ENCODE results near the gene MRPL38.
"Not testable (repeated sequence)": the region's sequence is repeated elsewhere in the genome, so short reads cannot be mapped to it uniquely, and the experiment has no call there.

MRPL38 gene

GRCh38 chr17:75876190-75876937 lies 28.3 kb downstream of the MRPL38 start:
- no peak for DNase-seq (ENCODE audit: low spot score)

GRCh38 chr17:75875940-75876189 lies 28.8 kb downstream of the MRPL38 start:
- DNase-seq (ENCODE audit: low spot score): peak; percentile 46

GRCh38 chr17:75875182-75875939 lies 29.3 kb downstream of the MRPL38 start:
- DNase-seq (ENCODE audit: low spot score): peak; percentile 62

DNA sequence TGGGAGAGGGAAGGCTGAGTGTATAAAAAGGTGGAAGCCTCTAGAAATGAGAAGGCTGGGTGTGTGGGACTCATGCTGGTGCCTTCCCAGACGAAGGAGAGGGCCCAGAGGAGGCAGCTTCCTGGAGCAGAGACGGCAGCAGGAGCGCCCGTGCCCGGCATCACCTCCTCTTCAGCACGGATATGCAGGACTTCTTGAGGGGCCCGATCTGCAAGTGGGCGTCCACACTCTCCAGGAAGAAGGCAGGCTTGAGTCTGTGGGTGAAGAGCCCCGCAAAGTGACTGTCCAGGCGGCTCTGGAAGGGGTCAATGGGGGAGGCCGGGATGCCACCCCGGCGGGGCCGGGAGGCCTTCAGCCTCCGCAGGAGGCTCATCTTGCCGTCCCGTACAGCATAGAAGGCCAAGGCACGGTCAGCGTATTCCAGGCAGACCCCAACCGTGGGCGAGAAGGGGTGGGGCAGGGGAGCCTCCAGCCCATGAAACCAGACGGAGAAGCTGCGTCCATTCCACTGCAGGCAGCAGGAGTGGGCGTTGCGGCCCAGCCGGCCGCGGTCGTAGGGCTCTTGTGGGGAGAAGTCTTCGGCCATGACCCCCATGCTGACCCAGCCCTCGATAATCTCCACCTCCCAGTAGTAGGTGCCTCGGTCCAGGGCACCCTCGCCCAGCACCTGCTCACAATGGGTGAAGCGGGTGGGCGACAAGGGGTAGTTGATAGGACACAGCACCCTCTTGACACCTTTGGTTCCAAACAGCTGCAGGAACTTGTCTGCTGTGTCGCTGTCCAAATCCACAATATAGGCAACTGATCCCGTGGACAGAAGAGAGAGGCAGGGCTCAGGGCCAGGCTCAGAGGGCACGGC lies 30.1 kb downstream of the MRPL38 start:
- no peak for DNase-seq (ENCODE audit: low spot score)

DNA sequence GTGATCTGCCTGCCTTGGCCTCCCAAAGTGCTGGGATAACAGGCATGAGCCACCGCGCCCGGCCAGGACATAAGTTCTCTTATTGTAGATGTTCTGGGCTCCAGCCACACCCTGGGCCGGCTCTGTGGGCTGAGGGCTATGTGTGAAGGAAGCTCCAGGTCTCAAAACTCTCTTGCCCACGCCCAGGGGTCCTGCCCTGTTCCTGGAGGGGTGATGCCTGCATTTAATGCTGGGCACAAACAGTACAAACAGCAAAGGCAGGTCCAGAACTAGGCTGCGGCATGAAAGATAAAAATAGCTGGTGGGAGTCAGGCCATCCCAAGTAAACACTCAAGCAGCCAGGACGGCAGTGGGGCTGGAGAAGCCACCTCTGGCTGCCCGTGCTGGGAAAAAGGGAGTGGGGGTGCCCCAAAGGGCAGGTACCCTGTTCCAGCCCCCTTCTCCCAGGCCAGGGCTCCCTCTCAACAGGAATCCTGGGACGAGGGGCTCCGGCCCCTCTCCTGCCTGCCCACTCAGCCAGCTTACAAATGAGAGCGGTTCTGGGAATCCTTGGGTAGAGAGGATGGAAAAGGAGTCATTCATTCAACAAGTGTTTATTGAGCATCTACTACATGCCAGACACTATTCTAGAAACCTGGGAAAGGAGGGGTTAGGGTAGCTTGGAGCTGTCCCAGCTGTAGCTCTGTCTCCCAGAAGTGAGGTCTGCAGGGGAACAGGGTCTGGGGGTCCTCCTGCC lies 30.9 kb downstream of the MRPL38 start:
- no peak for DNase-seq (ENCODE audit: low spot score)

- DNase-seq (ENCODE audit: low spot score): peak; percentile 73
These were observed 32.0 kb downstream of the MRPL38 start for GRCh38 chr17:75872434-75873351.

- DNase-seq (ENCODE audit: low spot score): not testable (repeated sequence)
These were observed 34.5 kb downstream of the MRPL38 start for GRCh38 chr17:75870228-75870627.

DNA sequence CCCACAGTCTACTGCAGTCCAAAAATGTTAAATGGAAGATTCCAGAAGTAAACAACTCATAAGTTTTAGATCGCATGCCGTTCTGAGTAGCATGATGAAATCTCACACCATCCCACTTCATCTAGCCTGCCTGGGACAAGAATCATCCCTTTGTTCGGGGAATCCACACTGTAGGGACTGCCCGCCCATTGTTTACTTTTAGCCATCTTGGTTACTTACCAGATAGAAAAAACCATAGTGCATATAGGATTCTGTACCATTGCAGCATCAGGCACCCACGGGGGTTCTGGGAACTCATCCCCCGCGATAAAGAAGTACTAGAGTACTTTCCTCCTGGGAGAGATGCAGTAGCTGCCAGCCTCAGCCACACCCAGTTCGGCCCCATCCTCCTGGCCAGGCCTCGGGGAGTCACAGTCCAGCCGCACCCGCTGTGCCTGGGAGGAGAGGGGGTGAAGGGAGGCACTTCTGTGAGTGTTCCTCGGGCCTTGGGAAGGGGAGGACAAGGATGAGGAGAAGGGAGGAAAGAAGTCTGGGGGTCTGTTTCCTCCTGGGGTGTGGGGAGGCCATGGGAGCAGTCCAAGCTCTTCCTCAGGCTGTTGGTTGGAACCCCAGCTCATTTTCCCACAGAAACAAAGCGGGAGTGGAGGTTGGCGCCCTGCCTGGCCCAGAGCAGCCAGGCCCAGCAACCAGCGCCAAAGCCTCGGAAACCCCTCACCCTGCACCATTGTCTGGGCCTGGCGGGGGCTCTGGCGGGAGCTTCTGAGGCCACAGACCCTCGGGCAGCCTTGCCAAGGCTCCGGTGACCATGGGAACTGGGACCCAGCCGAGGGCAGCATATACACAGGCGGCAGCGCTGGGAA lies 35.2 kb downstream of the MRPL38 start:
- peak; percentile 94 for DNase-seq (ENCODE audit: low spot score)

GRCh38 chr17:75868730-75869281 lies 35.9 kb downstream of the MRPL38 start:
- not testable (repeated sequence) for DNase-seq (ENCODE audit: low spot score)

- not testable (repeated sequence) for DNase-seq (ENCODE audit: low spot score)
These were observed 39.1 kb downstream of the MRPL38 start for GRCh38 chr17:75865404-75866188.

DNA sequence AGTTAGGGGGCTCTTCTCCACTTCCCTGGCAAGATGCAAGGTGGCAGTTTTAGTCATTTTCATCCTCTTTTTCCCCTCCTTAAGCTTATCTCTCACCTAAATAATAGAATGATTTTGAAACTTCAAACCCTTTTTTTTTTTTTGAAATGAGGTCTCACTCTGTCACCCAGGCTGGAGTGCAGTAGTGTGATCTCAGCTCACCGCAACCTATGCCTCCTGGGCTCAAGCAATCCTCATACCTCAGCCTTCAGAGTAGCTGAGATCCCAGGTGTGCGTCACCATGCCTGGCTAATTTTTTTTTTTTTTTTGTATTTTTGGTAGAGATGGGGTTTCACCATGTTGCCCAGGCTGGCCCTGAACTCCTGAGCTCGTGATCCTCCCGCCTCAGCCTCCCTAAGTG lies 39.8 kb downstream of the MRPL38 start:
- not testable (repeated sequence) for DNase-seq (ENCODE audit: low spot score)

- no peak for DNase-seq (ENCODE audit: low spot score)
These were observed 40.2 kb downstream of the MRPL38 start for GRCh38 chr17:75864448-75864871.

GRCh38 chr17:75861927-75862317 lies 42.8 kb downstream of the MRPL38 start:
- no peak for DNase-seq (ENCODE audit: low spot score)

DNA sequence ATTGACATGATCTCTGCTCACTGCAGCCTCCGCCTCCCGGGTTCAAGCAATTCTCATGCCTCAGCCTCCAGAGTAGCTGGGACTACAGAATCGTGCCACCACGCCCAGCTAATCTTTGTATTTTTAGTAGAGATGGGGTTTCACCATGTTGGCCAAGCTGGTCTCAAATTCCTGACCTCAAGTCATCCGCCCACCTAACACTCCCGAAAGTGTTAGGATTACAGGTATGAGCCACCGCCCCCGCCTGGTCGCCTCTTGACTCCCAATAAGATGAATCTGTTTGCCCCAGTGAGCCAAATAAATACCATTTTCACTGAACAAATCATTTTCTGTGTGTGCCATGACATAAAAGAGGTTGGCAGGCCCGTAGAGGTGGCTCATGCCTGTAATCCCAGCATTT lies 45.3 kb downstream of the MRPL38 start:
- not testable (repeated sequence) for DNase-seq (ENCODE audit: low spot score)

DNA sequence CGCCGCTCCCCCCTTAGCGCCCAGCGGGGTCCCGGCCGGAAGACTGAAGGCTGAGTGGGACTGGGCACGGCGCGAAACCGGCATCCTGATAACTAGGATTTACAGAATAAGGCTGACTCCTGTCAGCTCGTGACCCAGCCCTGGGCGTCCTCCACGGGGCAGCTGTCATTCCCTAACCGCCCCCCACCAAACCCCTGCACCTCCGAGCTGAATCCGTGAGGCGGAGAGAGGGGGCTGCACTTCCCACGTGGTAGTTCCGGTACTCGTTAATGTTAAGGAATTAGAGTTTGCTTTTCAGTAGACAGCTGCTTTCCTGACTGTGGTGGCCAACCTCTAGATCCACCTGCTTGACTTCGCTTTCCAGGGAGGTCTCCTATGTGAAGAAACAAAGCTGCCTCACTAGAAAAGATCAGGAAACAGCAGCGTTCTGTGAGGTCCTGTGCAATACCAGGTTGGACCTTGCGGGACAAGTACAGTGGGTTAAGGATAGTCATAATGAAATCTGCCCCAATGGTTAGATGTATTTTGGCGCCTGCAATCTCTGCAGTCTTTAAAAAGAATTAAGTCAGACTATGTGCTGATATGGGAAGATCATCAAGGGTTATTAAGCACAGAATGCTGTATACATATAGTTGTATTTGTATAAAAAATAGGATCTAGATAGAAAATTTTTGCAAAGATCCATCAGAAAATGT lies 48.5 kb downstream of the MRPL38 start:
- peak; percentile 39 for DNase-seq (ENCODE audit: low spot score)

- DNase-seq (ENCODE audit: low spot score): peak; percentile 100
These were observed 49.2 kb downstream of the MRPL38 start, which contains the start of gene WBP2 for GRCh38 chr17:75855310-75856061. TSS of gene WBP2 (minus strand) at chr17:75855335. CDS start at chr17:75855297, 38 bp downstream.

DNA sequence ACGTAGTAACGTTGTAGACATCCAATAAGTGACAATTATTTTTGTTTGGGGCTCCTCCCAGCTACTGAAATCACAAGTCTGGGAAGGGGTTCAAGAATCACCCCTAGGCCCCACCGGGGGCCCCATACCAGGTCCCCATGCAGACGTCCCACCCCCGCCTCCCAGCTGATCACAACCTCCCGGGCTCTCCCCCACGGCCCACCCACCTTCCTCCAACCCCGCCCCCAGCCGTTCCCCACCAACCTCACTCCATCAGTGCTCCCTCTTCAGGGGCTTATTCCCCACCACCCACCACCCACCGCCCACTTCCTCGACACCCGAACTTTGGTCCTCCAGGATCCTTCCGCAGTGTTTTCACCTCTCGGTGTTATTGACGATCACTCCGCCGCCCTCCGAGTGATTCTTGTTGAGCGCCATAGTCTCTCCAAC lies 49.8 kb downstream of the MRPL38 start:
- DNase-seq (ENCODE audit: low spot score): no peak
